Measurements from ENCODE around the gene HPCAL1. TPM values are rescaled to one million over a fixed set of nuclear protein-coding genes. Genes with fewer than 3 reads are reported as not detected.

The HPCAL1 gene
- total and polyA plus RNA-seq, 2 of the 8 experiments (the other 6 are each of a cell fraction or from before 2014, with no cell fraction given): 5.8 to 8.6 TPM

DNA sequence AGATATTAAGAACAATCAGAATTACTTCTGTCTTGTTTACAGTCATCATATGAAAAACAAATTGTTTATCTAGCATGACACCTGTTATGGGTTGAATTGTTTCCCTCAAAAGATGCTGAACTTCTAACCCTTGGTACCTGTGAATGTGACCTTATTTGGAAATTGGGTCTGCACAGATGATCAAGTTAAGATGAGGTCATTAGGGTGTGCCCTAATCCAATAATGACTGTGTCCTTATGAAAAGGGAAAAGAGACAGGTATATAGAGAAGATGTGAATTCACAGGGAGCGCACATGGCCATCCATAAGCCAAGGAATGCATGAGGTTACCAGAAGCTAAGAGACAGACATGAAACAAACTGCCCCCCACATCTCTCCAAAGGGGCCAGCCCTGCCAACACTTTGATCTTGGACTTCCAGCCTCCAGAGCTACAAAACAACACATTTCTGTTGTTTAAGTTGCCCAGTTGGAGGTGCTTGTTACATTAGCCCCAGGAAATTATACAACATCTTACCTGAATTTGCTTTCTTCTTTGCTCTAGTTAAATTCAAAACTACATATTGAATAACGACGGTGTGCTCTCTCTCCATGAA is 2.3 kb upstream of the HPCAL1 start:
- Histone ChIP-seq H3K27ac (ENCODE audit: low read depth, low read length) (no peak overlapping the region), H2BK5ac (ENCODE audit: low read depth, low read length) (no peak overlapping the region), H4K8ac (ENCODE audit: extremely low read depth, insufficient read depth, low read length) (no peak overlapping the region), H4K91ac (replicated peaks; ENCODE audit: insufficient read length, low read length) (no peak overlapping the region), H2BK12ac (ENCODE audit: low read depth, low read length) (no peak overlapping the region), H2AK5ac (ENCODE audit: low read depth, low read length) (no peak overlapping the region), H3K79me2 (ENCODE audit: control insufficient read depth in 1 of 2, insufficient read depth in 2 of 2, low read length in 2 of 2) (no peaks in the 10 kb centered on the region), H3K4me2 (ENCODE audit: insufficient read depth in 1 of 2, low read depth in 2 of 2, low read length in 2 of 2) (no peak overlapping the region), H3K4me1 (replicated peaks in 1 of 4; ENCODE audit: control insufficient read depth in 3 of 4, insufficient read depth in 4 of 4, low read length in 3 of 4) (peaks cover 0 to 19% (median 12%) of the 10 kb centered on the region in 4 experiments; a peak in 6 of 7 replicates), H3K18ac (ENCODE audit: extremely low read depth, low read length) (no peak overlapping the region), H3K23me2 (ENCODE audit: low read depth, low read length) (peaks cover 19% of the 10 kb centered on the region), H3K27me3 (replicated peaks in 1 of 4; ENCODE audit: control insufficient read depth in 3 of 4, extremely low read depth in 1 of 4, insufficient read depth in 3 of 4, low read length in 3 of 4) (peaks cover 11 to 30% (median 24%) of the 10 kb centered on the region in 4 experiments), H2BK120ac (replicated peaks; ENCODE audit: low read depth, low read length) (no peak overlapping the region), H3K36me3 (ENCODE audit: control insufficient read depth in 2 of 4, insufficient read depth in 4 of 4, low read length in 3 of 4) (no peaks in the 10 kb centered on the region), H4K5ac (ENCODE audit: insufficient read length, low read depth, low read length) (no peak overlapping the region), H4K20me1 (replicated peaks in 1 of 2; ENCODE audit: control insufficient read depth in 1 of 2, insufficient read depth in 2 of 2, low read length in 2 of 2) (peaks cover 4 to 8% of the 10 kb centered on the region in 2 experiments), H2BK20ac (ENCODE audit: low read length) (no peak overlapping the region), H3K4ac (replicated peaks; ENCODE audit: insufficient read length, low read depth, low read length) (no peak overlapping the region), H3K14ac (ENCODE audit: insufficient read length) (no peak overlapping the region), H3K9ac (replicated peaks in 1 of 4; ENCODE audit: extremely low read depth in 1 of 4, low read depth in 3 of 4, low read length in 3 of 4) (no peak overlapping the region), H3K23ac (ENCODE audit: insufficient read length) (no peak overlapping the region), H2AFZ (ENCODE audit: low read length) (no peak overlapping the region), H3K9me3 (ENCODE audit: insufficient read depth in 2 of 2, low read depth in 1 of 2, low read length in 1 of 2) (no peaks in the 10 kb centered on the region), H3K56ac (replicated peaks; ENCODE audit: insufficient read length, low read depth, low read length) (no peak overlapping the region), H3K4me3 (ENCODE audit: extremely low read depth in 1 of 4, insufficient read depth in 2 of 4, low read depth in 3 of 4, low read length in 4 of 4) (no peak overlapping the region), H3K79me1 (ENCODE audit: low read depth, low read length) (no peaks in the 10 kb centered on the region), H2BK15ac (ENCODE audit: low read length) (no peak overlapping the region)
- FAIRE-seq: no peak
- 94% methylated on average over 3 of the region's 3 CpGs; no CpG with 5 or more reads in 1 of the 2 experiments for WGBS, 2 experiments (ENCODE audit: extremely low coverage in 1 of 2, insufficient coverage in 1 of 2, insufficient read length in 1 of 2, insufficient replicate concordance in 2 of 2, low coverage in 1 of 2, low lambda C conversion rate in 2 of 2, missing lambda C conversion rate in 1 of 2)
- POLR2A ChIA-PET (ENCODE audit: partially characterized antibody): no interaction called here
- DNase-seq (ENCODE audit: low read depth in 1 of 2, low spot score in 2 of 2): no peak
- CTCF ChIA-PET (ENCODE audit: partially characterized antibody): interaction anchor here (1.3 to 4.8 kb wide), 6 partner anchors 15 to 160 kb away, joined by 3 to 48 read pairs (median 5); no protein-coding TSS in a partner anchor
- no peak for TF ChIP-seq RNF2 (IDR thresholded peaks at IDR 0.05; ENCODE audit: borderline replicate concordance, low read depth, low read length, missing control alignments, poor library complexity, severe bottlenecking)
- TF ChIP-seq FOSL1 (IDR thresholded peaks at IDR 0.05; ENCODE audit: insufficient read depth, low read depth, low read length): no peak
- no peak for TF ChIP-seq SIRT6 (IDR thresholded peaks at IDR 0.05; ENCODE audit: low read length)
- TF ChIP-seq SAP30 (IDR thresholded peaks at IDR 0.05; ENCODE audit: insufficient read depth, insufficient replicate concordance, low read length): no peak
- TF ChIP-seq POLR2A (IDR thresholded peaks at IDR 0.05; ENCODE audit: control extremely low read depth in 1 of 2, low read depth in 2 of 2, low read length in 2 of 2): no peak
- no peak for TF ChIP-seq ASH2L (IDR thresholded peaks at IDR 0.05; ENCODE audit: low read length)
- TF ChIP-seq, protein P1, sequence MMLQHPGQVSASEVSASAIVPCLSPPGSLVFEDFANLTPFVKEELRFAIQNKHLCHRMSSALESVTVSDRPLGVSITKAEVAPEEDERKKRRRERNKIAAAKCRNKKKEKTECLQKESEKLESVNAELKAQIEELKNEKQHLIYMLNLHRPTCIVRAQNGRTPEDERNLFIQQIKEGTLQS (IDR thresholded peaks at IDR 0.05; ENCODE audit: insufficient read depth, low read depth, low read length): no peak
- no peak for TF ChIP-seq ZNF274 (IDR thresholded peaks at IDR 0.05; ENCODE audit: borderline replicate concordance, extremely low read depth, low read length)
- no peak for TF ChIP-seq RXRA (IDR thresholded peaks at IDR 0.05; ENCODE audit: insufficient read depth, low read depth, low read length)
- no peak for TF ChIP-seq HDAC2 (IDR thresholded peaks at IDR 0.05; ENCODE audit: borderline replicate concordance in 1 of 2, low read depth in 2 of 2, low read length in 2 of 2)
- TF ChIP-seq, protein P2, sequence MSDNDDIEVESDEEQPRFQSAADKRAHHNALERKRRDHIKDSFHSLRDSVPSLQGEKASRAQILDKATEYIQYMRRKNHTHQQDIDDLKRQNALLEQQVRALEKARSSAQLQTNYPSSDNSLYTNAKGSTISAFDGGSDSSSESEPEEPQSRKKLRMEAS (IDR thresholded peaks at IDR 0.05): no peak
- no peak for TF ChIP-seq CREB1 (IDR thresholded peaks at IDR 0.05)
